Measurements from ENCODE around the gene LIN28A.

The LIN28A gene

DNA sequence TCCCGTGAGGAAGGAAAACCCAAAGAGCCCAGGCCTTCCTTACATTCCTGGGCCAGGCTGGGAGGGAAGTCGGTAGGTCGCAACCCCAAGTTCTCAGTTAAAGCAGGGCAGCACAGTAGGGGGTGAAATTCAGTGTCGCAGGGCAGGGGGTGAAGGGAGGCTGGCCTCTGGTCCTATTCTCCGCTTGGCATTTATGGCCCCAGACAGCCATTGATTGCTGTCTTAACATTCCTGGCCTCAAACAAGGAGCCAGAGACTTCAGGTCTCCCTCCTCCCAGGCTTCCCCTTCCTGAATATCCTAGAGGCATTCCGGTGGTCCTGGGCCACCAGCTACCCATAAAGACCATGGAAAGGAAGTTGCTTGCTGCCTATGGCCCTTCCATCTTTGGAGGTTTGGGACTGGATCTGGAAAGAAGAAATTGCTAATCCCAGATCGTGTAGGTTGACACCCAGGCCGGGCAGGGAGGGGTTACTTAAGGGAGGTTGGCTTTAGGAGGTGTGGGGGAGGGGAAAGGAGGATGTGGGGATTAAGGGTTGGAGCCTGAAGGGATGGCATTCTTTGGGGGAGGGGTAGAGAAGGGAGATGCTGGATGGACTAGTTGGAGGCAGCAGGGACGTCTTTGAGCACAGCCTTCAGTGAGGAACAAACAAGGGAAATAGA lies 1.7 kb downstream of the LIN28A start:
- Histone ChIP-seq H3K4me3 (ENCODE audit: low read depth in 1 of 2, low read length in 2 of 2) (no peak overlapping the region), H3K9me3 (ENCODE audit: low read length) (no peaks in the 10 kb centered on the region), H3K36me3 (ENCODE audit: insufficient read depth, low read length) (no peaks in the 10 kb centered on the region), H3K27me3 (ENCODE audit: control insufficient read depth in 1 of 2, insufficient read depth in 2 of 2, low read length in 2 of 2) (peaks cover 27 to 51% of the 10 kb centered on the region in 2 donors), H3K4me1 (ENCODE audit: insufficient read depth, low read length) (no peaks in the 10 kb centered on the region), H3K9ac (ENCODE audit: low read length) (no peak overlapping the region), H3K27ac (ENCODE audit: low read depth, low read length) (no peak overlapping the region)

DNA sequence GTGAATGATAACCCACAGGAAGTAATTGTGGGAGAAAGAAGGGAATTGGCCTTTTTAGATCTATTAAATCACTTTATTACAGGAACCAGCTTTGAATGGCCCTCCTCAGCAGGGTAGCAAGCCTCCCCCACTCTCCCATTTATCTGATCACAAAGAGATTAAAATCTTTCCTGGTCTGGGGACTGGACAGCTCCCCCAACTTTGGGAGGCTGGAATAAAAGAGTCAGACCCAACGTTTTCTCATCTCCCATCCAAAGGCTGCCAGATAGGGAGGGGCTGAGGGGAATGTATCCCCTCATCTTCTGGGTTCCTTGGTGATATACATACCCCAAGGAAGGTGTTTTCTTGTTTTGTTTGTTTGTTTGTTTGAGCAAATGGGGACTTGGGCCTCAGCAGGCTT lies 2.4 kb downstream of the LIN28A start:
- Histone ChIP-seq H3K4me1 (ENCODE audit: insufficient read depth, low read length) (no peaks in the 10 kb centered on the region), H3K27ac (ENCODE audit: low read depth, low read length) (no peak overlapping the region), H3K9me3 (ENCODE audit: low read length) (no peaks in the 10 kb centered on the region), H3K36me3 (ENCODE audit: insufficient read depth, low read length) (no peaks in the 10 kb centered on the region), H3K9ac (ENCODE audit: low read length) (no peak overlapping the region), H3K4me3 (ENCODE audit: low read depth in 1 of 2, low read length in 2 of 2) (no peak overlapping the region), H3K27me3 (ENCODE audit: control insufficient read depth in 1 of 2, insufficient read depth in 2 of 2, low read length in 2 of 2) (peaks cover 27 to 51% of the 10 kb centered on the region in 2 donors)

DNA sequence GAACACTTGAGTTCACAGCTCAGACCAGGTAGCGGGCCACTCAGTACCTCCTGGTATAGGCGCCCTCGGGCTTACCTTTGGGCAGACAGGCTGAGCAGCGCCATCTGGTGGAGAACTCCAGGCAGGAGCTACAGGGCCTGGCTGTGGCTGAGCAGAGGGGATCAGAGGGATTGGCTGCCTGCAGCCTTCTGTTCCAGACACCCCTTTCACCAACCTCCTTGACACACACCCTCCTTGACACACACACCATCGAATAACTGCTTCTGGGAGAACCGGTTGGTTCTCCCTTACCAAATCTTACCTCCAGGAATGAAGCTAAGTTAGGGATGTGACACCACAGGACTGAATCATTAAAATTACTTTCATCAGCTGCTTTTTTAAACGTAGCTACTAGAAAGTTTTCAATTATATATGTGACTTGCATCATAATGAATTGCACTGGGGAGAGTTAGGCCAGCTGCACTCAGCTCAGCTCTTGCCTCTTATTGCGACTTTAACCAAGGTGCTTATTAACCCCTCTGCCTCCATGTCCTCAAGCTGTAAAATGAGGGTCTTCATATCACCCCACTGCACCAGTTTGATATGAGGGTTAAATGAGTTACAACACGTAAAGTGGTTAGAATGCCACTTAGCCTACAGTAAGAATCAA lies 6.6 kb downstream of the LIN28A start:
- no peak overlapping the region for H3K9ac ChIP-seq (ENCODE audit: low read length)
- H3K4me1 ChIP-seq (ENCODE audit: insufficient read depth, low read length) = no peaks in the 10 kb centered on the region
- no peak overlapping the region for H3K27ac ChIP-seq (ENCODE audit: low read depth, low read length)
- no peaks in the 10 kb centered on the region for H3K36me3 ChIP-seq (ENCODE audit: insufficient read depth, low read length)
- no peak overlapping the region for H3K4me3 ChIP-seq (ENCODE audit: low read depth in 1 of 2, low read length in 2 of 2)
- no peaks in the 10 kb centered on the region for H3K9me3 ChIP-seq (ENCODE audit: low read length)
- peaks cover 12 to 20% of the 10 kb centered on the region in 2 donors for H3K27me3 ChIP-seq (ENCODE audit: control insufficient read depth in 1 of 2, insufficient read depth in 2 of 2, low read length in 2 of 2)

DNA sequence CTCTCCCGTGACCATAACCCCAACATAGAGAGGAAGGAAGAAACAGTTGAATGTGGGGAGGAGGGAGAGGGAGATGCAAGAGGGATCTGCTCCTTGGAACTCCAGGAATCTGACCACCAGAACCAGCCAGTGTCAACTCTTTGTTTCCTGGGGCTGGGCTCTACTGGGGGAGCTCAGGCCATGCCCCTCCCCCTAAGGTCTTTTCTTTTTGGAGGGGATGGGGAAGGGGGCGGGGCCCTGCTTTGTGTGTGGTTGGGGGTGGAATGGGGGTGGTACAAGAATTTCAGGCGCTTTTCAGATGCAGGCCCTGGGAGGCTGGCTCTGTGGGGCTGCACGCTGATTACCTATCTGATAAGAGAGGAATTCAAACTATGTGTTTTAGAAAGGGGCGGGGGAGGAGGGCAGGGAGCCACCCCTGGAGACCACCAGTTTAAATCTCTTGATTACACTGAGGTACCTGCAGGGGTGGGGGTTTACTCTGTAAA lies 8.3 kb downstream of the LIN28A start:
- H3K27me3 ChIP-seq (ENCODE audit: control insufficient read depth in 1 of 2, insufficient read depth in 2 of 2, low read length in 2 of 2) = peaks cover 0 to 4% of the 10 kb centered on the region in 2 donors
- H3K4me3 ChIP-seq (ENCODE audit: low read depth in 1 of 2, low read length in 2 of 2) = no peak overlapping the region
- no peak overlapping the region for H3K27ac ChIP-seq (ENCODE audit: low read depth, low read length)
- H3K4me1 ChIP-seq (ENCODE audit: insufficient read depth, low read length) = no peaks in the 10 kb centered on the region
- no peaks in the 10 kb centered on the region for H3K9me3 ChIP-seq (ENCODE audit: low read length)
- no peaks in the 10 kb centered on the region for H3K36me3 ChIP-seq (ENCODE audit: insufficient read depth, low read length)
- H3K9ac ChIP-seq (ENCODE audit: low read length) = no peak overlapping the region

DNA sequence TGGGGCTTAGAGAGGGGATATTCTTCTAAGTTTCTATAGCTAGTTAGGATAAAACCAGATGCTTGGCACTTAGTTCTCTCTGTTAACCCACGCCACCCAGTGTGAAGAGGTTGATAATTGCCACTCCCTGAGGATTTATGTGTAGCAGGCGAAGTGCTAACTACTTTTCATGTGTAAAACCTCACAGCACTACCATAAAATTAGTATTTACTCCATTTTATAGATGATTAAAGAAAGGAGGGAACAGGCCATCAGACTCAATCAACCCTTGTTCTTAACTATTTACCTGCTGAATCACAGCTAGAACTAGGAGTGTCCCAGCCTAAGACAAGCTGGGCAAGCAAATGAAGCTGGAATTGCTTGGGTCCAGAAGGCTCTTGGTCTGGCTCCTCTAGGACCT lies 8.9 kb downstream of the LIN28A start:
- no peak overlapping the region for H3K9ac ChIP-seq (ENCODE audit: low read length)
- H3K27me3 ChIP-seq (ENCODE audit: control insufficient read depth in 1 of 2, insufficient read depth in 2 of 2, low read length in 2 of 2) = peaks cover 0 to 4% of the 10 kb centered on the region in 2 donors
- H3K9me3 ChIP-seq (ENCODE audit: low read length) = no peaks in the 10 kb centered on the region
- H3K4me1 ChIP-seq (ENCODE audit: insufficient read depth, low read length) = no peaks in the 10 kb centered on the region
- no peaks in the 10 kb centered on the region for H3K36me3 ChIP-seq (ENCODE audit: insufficient read depth, low read length)
- H3K4me3 ChIP-seq (ENCODE audit: low read depth in 1 of 2, low read length in 2 of 2) = no peak overlapping the region
- no peak overlapping the region for H3K27ac ChIP-seq (ENCODE audit: low read depth, low read length)

DNA sequence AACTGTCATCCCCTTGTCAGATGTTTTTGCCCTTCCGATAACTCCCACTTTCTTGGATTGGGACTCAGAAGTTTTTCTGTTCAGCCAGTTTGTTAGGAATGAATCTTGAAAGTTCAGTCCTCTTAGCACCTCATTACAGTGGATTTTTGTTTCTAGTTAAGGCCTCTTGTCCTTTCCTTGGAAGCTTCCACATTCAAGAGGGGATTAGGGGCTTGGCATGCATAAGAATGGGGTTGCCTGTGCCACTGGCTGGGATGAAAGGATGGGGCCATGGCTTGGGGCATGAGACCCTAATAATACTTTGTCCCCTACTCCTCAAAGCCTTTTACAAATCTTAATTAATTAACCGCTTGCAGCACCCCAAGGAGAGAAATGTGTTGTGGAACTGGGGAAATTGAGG lies 19.1 kb downstream of the LIN28A start:
- H3K27me3 ChIP-seq (ENCODE audit: control insufficient read depth in 1 of 2, insufficient read depth in 2 of 2, low read length in 2 of 2) = no peaks in the 10 kb centered on the region
- no peaks in the 10 kb centered on the region for H3K9me3 ChIP-seq (ENCODE audit: low read length)
- H3K4me3 ChIP-seq (ENCODE audit: low read depth in 1 of 2, low read length in 2 of 2) = no peak overlapping the region
- no peak overlapping the region for H3K9ac ChIP-seq (ENCODE audit: low read length)
- H3K27ac ChIP-seq (ENCODE audit: low read depth, low read length) = no peak overlapping the region
- peaks cover 12% of the 10 kb centered on the region for H3K4me1 ChIP-seq (ENCODE audit: insufficient read depth, low read length)
- H3K36me3 ChIP-seq (ENCODE audit: insufficient read depth, low read length) = no peaks in the 10 kb centered on the region

DNA sequence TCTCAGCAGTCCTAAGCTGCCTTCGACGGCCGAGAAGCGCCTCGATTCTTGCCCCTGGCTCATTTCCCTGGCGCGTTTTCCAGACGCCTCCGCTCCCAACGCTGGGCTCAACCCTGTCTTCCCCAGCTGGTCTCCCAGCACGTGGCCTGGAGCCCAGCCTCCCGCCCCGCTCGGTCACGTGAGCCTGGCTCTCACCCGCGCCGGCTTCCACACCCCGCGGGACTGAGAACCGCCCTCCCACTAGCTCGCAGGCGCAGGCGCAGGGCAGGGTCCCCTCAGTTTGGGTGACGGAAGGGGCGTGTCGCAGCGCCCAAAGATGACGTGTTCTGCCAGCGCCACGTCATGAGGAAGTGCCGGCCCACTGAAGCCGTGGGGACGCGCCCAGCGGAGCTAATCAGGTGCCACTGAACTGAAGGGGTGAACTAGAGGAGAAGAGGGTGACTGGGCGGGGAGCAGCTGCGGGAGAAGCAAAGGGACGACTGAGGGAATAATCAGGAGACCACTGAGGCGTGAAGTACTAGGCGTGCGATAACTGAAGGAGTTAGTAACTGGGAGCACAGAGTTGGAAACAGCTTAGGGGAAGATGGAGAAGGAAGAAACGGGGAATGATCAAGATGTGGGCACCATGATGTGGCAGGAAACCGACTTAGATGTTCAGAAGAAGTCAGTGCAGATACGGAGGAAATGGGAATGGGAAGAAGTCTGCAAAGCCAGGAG lies 21.5 kb downstream of the LIN28A start, which contains the start of gene DHDDS:
TSS of gene DHDDS (plus strand) at position 343 of the 717 bp plus-strand sequence. CDS start 625 bp downstream, outside the sequence.
- Histone ChIP-seq H3K9me3 (ENCODE audit: low read length) (no peaks in the 10 kb centered on the region), H3K36me3 (ENCODE audit: insufficient read depth, low read length) (no peaks in the 10 kb centered on the region), H3K27ac (ENCODE audit: low read depth, low read length) (peak within 1 kb of the TSS; percentile 77), H3K4me1 (ENCODE audit: insufficient read depth, low read length) (peaks cover 12% of the 10 kb centered on the region), H3K9ac (ENCODE audit: low read length) (peak within 1 kb of the TSS; percentile 47), H3K27me3 (ENCODE audit: control insufficient read depth in 1 of 2, insufficient read depth in 2 of 2, low read length in 2 of 2) (no peaks in the 10 kb centered on the region), H3K4me3 (ENCODE audit: low read depth in 1 of 2, low read length in 2 of 2) (peak within 1 kb of the TSS; percentile 57 to 89)

DNA sequence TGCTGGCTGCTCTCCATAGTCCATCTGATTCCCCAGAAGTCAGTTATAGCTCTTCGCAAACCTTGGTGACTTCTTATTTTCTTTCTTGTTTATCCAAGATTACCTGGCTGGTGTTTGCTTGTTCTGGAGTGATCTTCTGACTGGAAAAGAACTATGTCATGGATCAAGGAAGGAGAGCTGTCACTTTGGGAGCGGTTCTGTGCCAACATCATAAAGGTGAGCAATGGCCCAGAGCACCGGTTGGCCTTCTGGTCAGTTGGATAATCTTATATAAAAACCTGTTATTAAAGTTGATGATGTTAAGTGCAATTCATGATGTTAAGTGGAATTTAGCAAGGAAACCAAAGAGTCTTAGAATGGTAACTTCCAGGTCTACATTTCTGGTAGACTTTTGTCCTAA lies 22.2 kb downstream of the LIN28A start:
- Histone ChIP-seq H3K4me1 (ENCODE audit: insufficient read depth, low read length) (peaks cover 12% of the 10 kb centered on the region), H3K9ac (ENCODE audit: low read length) (peak overlapping the region; percentile 47), H3K36me3 (ENCODE audit: insufficient read depth, low read length) (peaks cover 2% of the 10 kb centered on the region), H3K27me3 (ENCODE audit: control insufficient read depth in 1 of 2, insufficient read depth in 2 of 2, low read length in 2 of 2) (no peaks in the 10 kb centered on the region), H3K9me3 (ENCODE audit: low read length) (no peaks in the 10 kb centered on the region), H3K27ac (ENCODE audit: low read depth, low read length) (peak overlapping the region; percentile 77), H3K4me3 (ENCODE audit: low read depth in 1 of 2, low read length in 2 of 2) (peak overlapping the region; percentile 57 to 89)

DNA sequence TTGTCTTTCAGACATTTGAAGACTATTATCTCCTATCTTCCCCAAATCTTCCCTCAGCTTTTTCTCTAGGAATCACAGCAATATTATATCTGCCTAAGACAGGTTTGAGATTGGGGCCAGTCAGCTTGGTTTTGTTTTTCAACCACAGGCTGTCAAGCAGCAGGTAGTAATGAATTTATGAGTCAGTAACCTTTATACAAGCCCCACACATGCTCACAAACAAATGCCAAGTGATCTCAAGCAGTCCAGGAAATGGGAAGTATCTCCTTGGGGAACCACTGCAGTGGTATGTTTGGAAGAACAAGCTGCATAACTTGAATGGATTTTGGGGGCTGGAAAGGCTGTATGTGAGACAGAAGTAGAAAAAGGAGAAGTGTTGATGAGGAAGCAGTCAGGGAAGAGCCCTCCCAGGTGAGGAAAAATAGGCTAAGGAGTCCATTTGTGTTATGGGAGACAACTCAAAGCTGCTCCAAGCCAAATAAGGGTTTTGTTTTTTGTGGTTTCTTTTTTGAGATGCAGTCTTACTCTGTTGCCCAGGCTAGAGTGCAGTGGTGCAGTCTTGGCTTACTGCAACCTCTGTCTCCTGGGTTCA lies 23.6 kb downstream of the LIN28A start:
- Histone ChIP-seq H3K36me3 (ENCODE audit: insufficient read depth, low read length) (peaks cover 14% of the 10 kb centered on the region), H3K4me3 (ENCODE audit: low read depth in 1 of 2, low read length in 2 of 2) (no peak overlapping the region), H3K4me1 (ENCODE audit: insufficient read depth, low read length) (peaks cover 12% of the 10 kb centered on the region), H3K27ac (ENCODE audit: low read depth, low read length) (no peak overlapping the region), H3K9ac (ENCODE audit: low read length) (no peak overlapping the region), H3K9me3 (ENCODE audit: low read length) (no peaks in the 10 kb centered on the region), H3K27me3 (ENCODE audit: control insufficient read depth in 1 of 2, insufficient read depth in 2 of 2, low read length in 2 of 2) (no peaks in the 10 kb centered on the region)

DNA sequence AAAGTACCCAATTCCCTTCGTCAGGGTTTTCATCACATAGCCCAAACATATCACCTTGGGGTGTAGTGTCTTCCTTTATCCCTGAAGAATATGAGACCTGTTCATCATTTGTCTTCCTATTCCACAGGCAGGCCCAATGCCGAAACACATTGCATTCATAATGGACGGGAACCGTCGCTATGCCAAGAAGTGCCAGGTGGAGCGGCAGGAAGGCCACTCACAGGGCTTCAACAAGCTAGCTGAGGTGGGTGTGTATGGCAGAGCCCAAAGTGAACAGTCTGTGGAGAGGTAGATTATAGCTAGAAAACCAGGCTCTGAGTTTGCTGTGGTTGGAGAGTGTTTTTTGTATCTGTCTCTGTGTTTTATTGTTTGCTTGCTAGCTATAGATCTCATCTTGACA lies 27.4 kb downstream of the LIN28A start:
- Histone ChIP-seq H3K36me3 (ENCODE audit: insufficient read depth, low read length) (peaks cover 41% of the 10 kb centered on the region), H3K27me3 (ENCODE audit: control insufficient read depth in 1 of 2, insufficient read depth in 2 of 2, low read length in 2 of 2) (no peaks in the 10 kb centered on the region)

DNA sequence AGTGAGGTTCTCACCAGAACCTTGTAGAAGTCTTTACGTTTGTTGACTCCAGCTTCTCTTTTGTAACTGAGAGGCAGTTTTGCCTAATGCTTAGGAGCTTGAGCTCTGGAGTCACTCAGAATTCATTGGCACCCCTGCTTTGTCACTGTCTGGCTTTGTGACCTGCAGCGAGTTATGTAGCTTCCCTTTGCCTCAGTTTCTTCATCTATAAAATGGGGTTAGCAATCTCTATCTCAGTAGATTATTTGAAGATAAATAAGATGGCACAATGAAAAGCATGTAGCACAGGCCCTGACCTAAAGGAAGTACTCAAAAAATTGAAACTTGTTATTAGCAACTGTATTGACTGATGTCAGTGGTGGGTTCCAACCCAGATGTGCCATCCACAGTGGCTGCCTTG lies 29.6 kb downstream of the LIN28A start:
- no peaks in the 10 kb centered on the region for H3K4me1 ChIP-seq (ENCODE audit: insufficient read depth, low read length)
- H3K36me3 ChIP-seq (ENCODE audit: insufficient read depth, low read length) = peaks cover 56% of the 10 kb centered on the region
- no peak overlapping the region for H3K9ac ChIP-seq (ENCODE audit: low read length)
- no peak overlapping the region for H3K27ac ChIP-seq (ENCODE audit: low read depth, low read length)
- H3K27me3 ChIP-seq (ENCODE audit: control insufficient read depth in 1 of 2, insufficient read depth in 2 of 2, low read length in 2 of 2) = no peaks in the 10 kb centered on the region
- no peaks in the 10 kb centered on the region for H3K9me3 ChIP-seq (ENCODE audit: low read length)
- H3K4me3 ChIP-seq (ENCODE audit: low read depth in 1 of 2, low read length in 2 of 2) = no peak overlapping the region

More for the DNA sequence above, 27.4 kb downstream of the LIN28A start:
- Histone ChIP-seq H3K4me3 (ENCODE audit: low read depth in 1 of 2, low read length in 2 of 2) (no peak overlapping the region), H3K4me1 (ENCODE audit: insufficient read depth, low read length) (peaks cover 8% of the 10 kb centered on the region), H3K9ac (ENCODE audit: low read length) (no peak overlapping the region), H3K9me3 (ENCODE audit: low read length) (no peaks in the 10 kb centered on the region), H3K27ac (ENCODE audit: low read depth, low read length) (no peak overlapping the region)
